ENCODE results near the gene BRCC3. TPM values are rescaled to one million over a fixed set of nuclear protein-coding genes. Genes with fewer than 3 reads are reported as not detected.

BRCC3 gene
- polyA plus RNA-seq, 1 of the 3 experiments (the other 2 are of a cell fraction): 11.2 TPM

DNA sequence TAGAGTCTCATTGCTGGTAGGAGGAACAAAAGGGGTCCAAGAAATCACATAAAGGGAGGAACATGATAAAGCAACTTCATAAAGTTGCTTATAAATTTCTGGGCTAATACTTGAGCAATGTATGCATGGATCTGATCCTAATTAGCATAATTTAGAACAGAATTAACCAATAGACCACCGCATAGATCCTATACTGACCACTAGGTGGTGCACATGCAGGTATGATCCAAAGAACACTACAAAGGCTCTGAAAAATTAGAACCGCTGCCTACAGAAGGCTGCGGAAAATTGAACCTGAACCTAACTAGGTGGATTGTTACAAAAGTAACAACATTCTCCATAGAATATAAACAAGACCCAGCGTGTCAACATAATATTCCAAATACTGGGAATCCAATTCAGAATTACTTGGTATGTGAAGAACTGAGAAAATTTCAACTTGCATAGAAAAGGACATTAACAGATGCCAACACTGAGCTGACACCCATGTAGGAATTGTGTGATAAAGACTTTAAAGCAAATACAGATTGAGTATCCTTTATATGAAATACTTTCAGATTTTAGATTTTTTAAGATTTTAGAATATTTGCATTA, 23.3 kb downstream of the BRCC3 start:
- peaks cover 0 to 3% of the 10 kb centered on the region in 2 experiments for H3K36me3 ChIP-seq (replicated peaks in 1 of 2; ENCODE audit: control insufficient read depth in 1 of 2, insufficient read depth in 2 of 2, low read length in 1 of 2)
- no peaks in the 10 kb centered on the region for H4K20me1 ChIP-seq (ENCODE audit: insufficient read depth)
- WGBS (ENCODE audit: low lambda C conversion rate): 59% methylated on average over 4 of the region's 4 CpGs
- no peak overlapping the region for H3K4me3 ChIP-seq (ENCODE audit: low read depth in 2 of 2, low read length in 1 of 2)
- CTCF ChIA-PET: interaction anchor here (0.6 to 2.3 kb wide), 20 partner anchors 9 to 567 kb away, joined by 3 to 10 read pairs (median 4); no protein-coding TSS in a partner anchor
- POLR2A ChIA-PET: interaction anchor here (0.6 kb wide), 1 partner anchor 122 kb away, joined by 3 read pairs; no protein-coding TSS in a partner anchor
- H3K9me3 ChIP-seq: no peaks in the 10 kb centered on the region
- no peaks in the 10 kb centered on the region for H3K79me2 ChIP-seq (ENCODE audit: insufficient read depth)
- H2AFZ ChIP-seq (ENCODE audit: low read depth): no peak overlapping the region
- H3K9me2 ChIP-seq: no peaks in the 10 kb centered on the region
- no peaks in the 10 kb centered on the region for H3K4me1 ChIP-seq (ENCODE audit: control insufficient read depth in 1 of 2, insufficient read depth in 2 of 2, low read depth in 1 of 2, low read length in 1 of 2)
- H3K9ac ChIP-seq: no peak overlapping the region
- TF ChIP-seq, protein P1, sequence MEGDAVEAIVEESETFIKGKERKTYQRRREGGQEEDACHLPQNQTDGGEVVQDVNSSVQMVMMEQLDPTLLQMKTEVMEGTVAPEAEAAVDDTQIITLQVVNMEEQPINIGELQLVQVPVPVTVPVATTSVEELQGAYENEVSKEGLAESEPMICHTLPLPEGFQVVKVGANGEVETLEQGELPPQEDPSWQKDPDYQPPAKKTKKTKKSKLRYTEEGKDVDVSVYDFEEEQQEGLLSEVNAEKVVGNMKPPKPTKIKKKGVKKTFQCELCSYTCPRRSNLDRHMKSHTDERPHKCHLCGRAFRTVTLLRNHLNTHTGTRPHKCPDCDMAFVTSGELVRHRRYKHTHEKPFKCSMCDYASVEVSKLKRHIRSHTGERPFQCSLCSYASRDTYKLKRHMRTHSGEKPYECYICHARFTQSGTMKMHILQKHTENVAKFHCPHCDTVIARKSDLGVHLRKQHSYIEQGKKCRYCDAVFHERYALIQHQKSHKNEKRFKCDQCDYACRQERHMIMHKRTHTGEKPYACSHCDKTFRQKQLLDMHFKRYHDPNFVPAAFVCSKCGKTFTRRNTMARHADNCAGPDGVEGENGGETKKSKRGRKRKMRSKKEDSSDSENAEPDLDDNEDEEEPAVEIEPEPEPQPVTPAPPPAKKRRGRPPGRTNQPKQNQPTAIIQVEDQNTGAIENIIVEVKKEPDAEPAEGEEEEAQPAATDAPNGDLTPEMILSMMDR (IDR thresholded peaks at IDR 0.05): peak; percentile 78
- TF ChIP-seq SMC3 (IDR thresholded peaks at IDR 0.05; ENCODE audit: low read depth, low read length) (peak; percentile 57), RAD21 (IDR thresholded peaks at IDR 0.05; ENCODE audit: low read length) (peak; percentile 60), POLR2AphosphoS5 (IDR thresholded peaks at IDR 0.05; ENCODE audit: low read depth, low read length) (no peak)
- H3F3A ChIP-seq (replicated peaks; ENCODE audit: insufficient read depth): no peaks in the 10 kb centered on the region
- no peak overlapping the region for H3K4me2 ChIP-seq
- no peak overlapping the region for H3K27ac ChIP-seq (ENCODE audit: low read depth in 2 of 2, low read length in 1 of 2)
- DNase-seq: peak; percentile 57
- no peaks in the 10 kb centered on the region for H3K27me3 ChIP-seq (ENCODE audit: insufficient read depth)

DNA sequence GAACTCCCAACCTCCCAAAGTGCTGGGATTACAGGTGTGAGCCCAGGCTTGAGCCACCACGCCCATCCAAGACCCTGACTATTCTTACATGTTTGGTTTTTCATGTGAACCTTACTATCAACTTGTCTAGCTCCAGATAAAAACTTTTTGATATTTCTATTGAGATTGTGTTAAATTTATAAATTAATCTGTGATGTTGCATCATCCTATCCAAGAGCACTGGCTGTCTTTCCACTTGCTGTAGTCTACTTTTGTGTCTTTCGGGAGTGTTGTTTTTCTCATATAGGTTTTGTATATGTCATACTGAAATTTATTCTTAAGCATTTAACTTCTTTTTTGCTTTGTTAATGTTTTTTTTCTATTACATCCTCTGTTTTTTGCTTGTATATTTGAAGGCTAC, 34.6 kb downstream of the BRCC3 start:
- no peak for TF ChIP-seq RAD21 (IDR thresholded peaks at IDR 0.05; ENCODE audit: low read length)
- TF ChIP-seq MEF2A (IDR thresholded peaks at IDR 0.05; ENCODE audit: borderline replicate concordance, low read depth): no peak
- no peak for TF ChIP-seq FOXJ3 (CRISPR knock-in tag; IDR thresholded peaks at IDR 0.05)
- TF ChIP-seq TAF1 (IDR thresholded peaks at IDR 0.05; ENCODE audit: borderline replicate concordance, low read depth, low read length): no peak
- TF ChIP-seq CHD2 (IDR thresholded peaks at IDR 0.05; ENCODE audit: low read length, partially characterized antibody): no peak
- no peak for TF ChIP-seq MXI1 (IDR thresholded peaks at IDR 0.05; ENCODE audit: low read depth, low read length)
- no peak for TF ChIP-seq SMC3 (IDR thresholded peaks at IDR 0.05; ENCODE audit: low read depth, low read length)
- TF ChIP-seq POLR2AphosphoS5 (IDR thresholded peaks at IDR 0.05; ENCODE audit: low read depth, low read length): no peak
- no peak for TF ChIP-seq EP300 (IDR thresholded peaks at IDR 0.05; ENCODE audit: borderline replicate concordance in 1 of 2, low read depth in 1 of 2, low read length in 1 of 2)
- no peak for TF ChIP-seq JUND (IDR thresholded peaks at IDR 0.05)
- TF ChIP-seq FOSL2 (IDR thresholded peaks at IDR 0.05; ENCODE audit: borderline replicate concordance, low read depth): no peak
- no peak for TF ChIP-seq SIN3A (IDR thresholded peaks at IDR 0.05; ENCODE audit: borderline replicate concordance, low read depth, low read length)
- no peak for TF ChIP-seq GATA2 (CRISPR knock-in tag; IDR thresholded peaks at IDR 0.05)
- TF ChIP-seq RFX5 (IDR thresholded peaks at IDR 0.05; ENCODE audit: low read length): no peak
- TF ChIP-seq EZH2phosphoT487 (IDR thresholded peaks at IDR 0.05; ENCODE audit: borderline replicate concordance, low read depth): no peak
- no peak for TF ChIP-seq TEAD4 (IDR thresholded peaks at IDR 0.05; ENCODE audit: borderline replicate concordance, insufficient read depth)
- Histone ChIP-seq H3K4me2 (no peak overlapping the region), H3K27ac (ENCODE audit: low read depth in 2 of 2, low read length in 1 of 2) (no peak overlapping the region), H3K4me1 (ENCODE audit: control insufficient read depth in 1 of 2, insufficient read depth in 2 of 2, low read depth in 1 of 2, low read length in 1 of 2) (no peaks in the 10 kb centered on the region), H4K20me1 (ENCODE audit: insufficient read depth) (no peaks in the 10 kb centered on the region), H3K9me2 (0 out of 2 replicates have a peak, but pooled peaks cover 3% of the 10 kb centered on the region), H3K4me3 (ENCODE audit: low read depth in 2 of 2, low read length in 1 of 2) (no peak overlapping the region), H2AFZ (ENCODE audit: low read depth) (no peak overlapping the region), H3F3A (replicated peaks; ENCODE audit: insufficient read depth) (no peaks in the 10 kb centered on the region), H3K9me3 (no peaks in the 10 kb centered on the region), H3K79me2 (ENCODE audit: insufficient read depth) (no peaks in the 10 kb centered on the region), H3K36me3 (replicated peaks in 1 of 2; ENCODE audit: control insufficient read depth in 1 of 2, insufficient read depth in 2 of 2, low read length in 1 of 2) (peaks cover 0 to 6% of the 10 kb centered on the region in 2 experiments), H3K27me3 (ENCODE audit: insufficient read depth) (no peaks in the 10 kb centered on the region), H3K9ac (no peak overlapping the region)
- DNase-seq: no peak
- 53% methylated on average over 2 of the region's 2 CpGs for WGBS (ENCODE audit: low lambda C conversion rate)
- POLR2A ChIA-PET: no interaction called here
- CTCF ChIA-PET: interaction anchor here (0.8 to 3.1 kb wide), 4 partner anchors 11 to 20 kb away, joined by 3 to 10 read pairs (median 6); no protein-coding TSS in a partner anchor
